ENCODE measurements around the gene MYOCD. TPM values are rescaled to one million over a fixed set of nuclear protein-coding genes. Genes with fewer than 3 reads are reported as not detected.

MYOCD gene, protein sequence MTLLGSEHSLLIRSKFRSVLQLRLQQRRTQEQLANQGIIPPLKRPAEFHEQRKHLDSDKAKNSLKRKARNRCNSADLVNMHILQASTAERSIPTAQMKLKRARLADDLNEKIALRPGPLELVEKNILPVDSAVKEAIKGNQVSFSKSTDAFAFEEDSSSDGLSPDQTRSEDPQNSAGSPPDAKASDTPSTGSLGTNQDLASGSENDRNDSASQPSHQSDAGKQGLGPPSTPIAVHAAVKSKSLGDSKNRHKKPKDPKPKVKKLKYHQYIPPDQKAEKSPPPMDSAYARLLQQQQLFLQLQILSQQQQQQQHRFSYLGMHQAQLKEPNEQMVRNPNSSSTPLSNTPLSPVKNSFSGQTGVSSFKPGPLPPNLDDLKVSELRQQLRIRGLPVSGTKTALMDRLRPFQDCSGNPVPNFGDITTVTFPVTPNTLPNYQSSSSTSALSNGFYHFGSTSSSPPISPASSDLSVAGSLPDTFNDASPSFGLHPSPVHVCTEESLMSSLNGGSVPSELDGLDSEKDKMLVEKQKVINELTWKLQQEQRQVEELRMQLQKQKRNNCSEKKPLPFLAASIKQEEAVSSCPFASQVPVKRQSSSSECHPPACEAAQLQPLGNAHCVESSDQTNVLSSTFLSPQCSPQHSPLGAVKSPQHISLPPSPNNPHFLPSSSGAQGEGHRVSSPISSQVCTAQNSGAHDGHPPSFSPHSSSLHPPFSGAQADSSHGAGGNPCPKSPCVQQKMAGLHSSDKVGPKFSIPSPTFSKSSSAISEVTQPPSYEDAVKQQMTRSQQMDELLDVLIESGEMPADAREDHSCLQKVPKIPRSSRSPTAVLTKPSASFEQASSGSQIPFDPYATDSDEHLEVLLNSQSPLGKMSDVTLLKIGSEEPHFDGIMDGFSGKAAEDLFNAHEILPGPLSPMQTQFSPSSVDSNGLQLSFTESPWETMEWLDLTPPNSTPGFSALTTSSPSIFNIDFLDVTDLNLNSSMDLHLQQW
- 59.5 TPM for total RNA-seq
- 59.4 TPM for polyA plus RNA-seq

DNA sequence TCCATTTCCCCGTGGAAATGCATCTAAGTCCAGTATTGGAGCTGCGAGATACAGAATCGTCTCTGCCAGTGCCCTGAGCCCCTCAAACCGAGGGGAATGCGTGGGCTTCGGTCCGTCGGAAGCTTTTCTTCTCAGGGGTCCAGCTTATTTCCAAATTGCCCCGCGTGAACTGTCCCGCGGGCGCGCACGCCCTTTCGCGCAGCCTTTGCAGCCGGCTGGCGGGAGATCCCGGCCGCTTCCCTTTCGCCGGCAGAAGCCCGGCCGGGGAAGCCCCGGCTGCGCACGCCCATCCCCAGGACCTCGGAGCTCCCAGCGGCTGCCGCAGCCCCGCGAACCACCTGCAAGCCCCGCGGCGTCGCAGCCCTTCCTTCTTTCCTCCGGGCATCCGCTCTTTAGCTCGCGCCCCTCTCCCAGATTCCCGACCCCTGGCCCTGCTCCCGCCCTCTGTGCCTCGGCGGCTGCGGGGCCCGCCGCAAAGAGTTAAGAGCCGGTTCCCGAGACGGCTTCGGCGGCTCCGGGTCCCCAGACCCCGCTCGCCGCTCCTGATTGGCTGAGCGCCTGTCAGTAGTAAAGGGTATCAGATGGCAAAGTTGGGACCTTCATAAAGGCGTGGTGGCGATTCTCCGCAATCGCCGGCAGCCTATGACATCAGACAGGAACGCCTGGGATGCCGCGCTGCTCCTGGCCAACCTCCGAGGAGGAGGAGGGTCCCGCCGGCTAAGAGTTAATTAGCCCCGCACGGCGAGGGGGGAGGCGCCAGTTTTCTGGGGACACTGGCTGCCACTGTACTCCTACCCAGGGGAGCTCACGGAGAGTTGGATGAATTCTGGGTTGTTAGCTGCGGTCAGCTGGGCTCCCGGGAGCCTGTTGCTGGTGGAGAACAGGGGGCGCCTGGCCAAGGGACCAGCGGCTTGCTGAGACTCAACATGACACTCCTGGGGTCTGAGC, at the start of gene MYOCD:
MYOCD (plus strand) TSS at position 628 of the 948 bp plus-strand sequence; CDS start at position 927, 299 bp downstream.
- Histone ChIP-seq H3K4me3 (ENCODE audit: low read depth, low read length) (peak within 1 kb of the TSS; percentile 54), H3K27ac (ENCODE audit: low read depth) (peak within 1 kb of the TSS; percentile 25), H3K4me1 (ENCODE audit: insufficient read depth) (no peaks in the 10 kb centered on the region), H3K36me3 (ENCODE audit: insufficient read depth) (no peaks in the 10 kb centered on the region)
- WGBS: under 1% methylated on average over 78 of the region's 78 CpGs
- no peak for DNase-seq (ENCODE audit: extremely low spot score)

- H3K27ac ChIP-seq (ENCODE audit: low read depth): no peak overlapping the region
- H3K4me1 ChIP-seq (ENCODE audit: insufficient read depth): no peaks in the 10 kb centered on the region
- DNase-seq (ENCODE audit: extremely low spot score): no peak
- H3K36me3 ChIP-seq (ENCODE audit: insufficient read depth): no peaks in the 10 kb centered on the region
- 63% methylated on average over 2 of the region's 2 CpGs for WGBS
- no peak overlapping the region for H3K4me3 ChIP-seq (ENCODE audit: low read depth, low read length)
These were observed 49.5 kb upstream of the MYOCD start for GRCh38 chr17:12616161-12616560.

GRCh38 chr17:12618557-12618956, 47.1 kb upstream of the MYOCD start:
- WGBS: 82% methylated on average over 2 of the region's 2 CpGs
- Histone ChIP-seq H3K4me1 (ENCODE audit: insufficient read depth) (no peaks in the 10 kb centered on the region), H3K36me3 (ENCODE audit: insufficient read depth) (no peaks in the 10 kb centered on the region), H3K4me3 (ENCODE audit: low read depth, low read length) (no peak overlapping the region), H3K27ac (ENCODE audit: low read depth) (no peak overlapping the region)
- DNase-seq (ENCODE audit: extremely low spot score): no peak

GRCh38 chr17:12619459-12620199, 46.1 kb upstream of the MYOCD start:
- no peak overlapping the region for H3K4me3 ChIP-seq (ENCODE audit: low read depth, low read length)
- no peak for DNase-seq (ENCODE audit: extremely low spot score)
- 62% methylated on average over 7 of the region's 7 CpGs for WGBS
- H3K4me1 ChIP-seq (ENCODE audit: insufficient read depth): no peaks in the 10 kb centered on the region
- H3K36me3 ChIP-seq (ENCODE audit: insufficient read depth): no peaks in the 10 kb centered on the region
- H3K27ac ChIP-seq (ENCODE audit: low read depth): no peak overlapping the region

DNA sequence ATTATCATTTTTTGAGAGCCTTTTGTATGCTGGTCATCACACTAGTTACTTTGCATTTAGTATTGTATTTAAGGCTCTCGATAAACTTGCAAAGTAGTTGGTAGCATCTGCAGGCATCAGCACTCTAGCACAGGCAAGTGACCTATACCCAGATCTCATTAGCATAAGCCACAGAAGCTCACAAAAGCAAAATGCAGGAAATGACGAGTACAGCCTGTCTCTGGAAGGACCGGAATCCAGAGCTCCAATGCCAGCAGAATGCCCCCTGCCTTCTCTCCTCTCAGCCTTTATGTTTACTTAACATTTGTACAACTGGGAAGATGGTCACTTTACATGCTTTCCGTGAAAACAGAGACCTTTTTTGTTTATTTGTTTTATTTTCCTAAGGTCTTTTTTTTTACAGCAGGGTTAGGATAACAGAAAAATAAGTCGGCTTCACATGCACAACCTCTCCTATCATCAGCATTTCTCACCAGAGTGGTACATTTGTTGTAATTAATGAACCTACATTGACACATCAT, 45.4 kb upstream of the MYOCD start:
- 64% methylated on average over 5 of the region's 5 CpGs for WGBS
- Histone ChIP-seq H3K27ac (ENCODE audit: low read depth) (no peak overlapping the region), H3K36me3 (ENCODE audit: insufficient read depth) (no peaks in the 10 kb centered on the region), H3K4me1 (ENCODE audit: insufficient read depth) (no peaks in the 10 kb centered on the region), H3K4me3 (ENCODE audit: low read depth, low read length) (no peak overlapping the region)
- no peak for DNase-seq (ENCODE audit: extremely low spot score)

- Histone ChIP-seq H3K27ac (ENCODE audit: low read depth) (no peak overlapping the region), H3K4me3 (ENCODE audit: low read depth, low read length) (no peak overlapping the region), H3K36me3 (ENCODE audit: insufficient read depth) (no peaks in the 10 kb centered on the region), H3K4me1 (ENCODE audit: insufficient read depth) (no peaks in the 10 kb centered on the region)
- DNase-seq (ENCODE audit: extremely low spot score): no peak
- WGBS: 23% methylated on average over 11 of the region's 11 CpGs
These were observed 43.0 kb upstream of the MYOCD start for GRCh38 chr17:12622726-12623125.

DNA sequence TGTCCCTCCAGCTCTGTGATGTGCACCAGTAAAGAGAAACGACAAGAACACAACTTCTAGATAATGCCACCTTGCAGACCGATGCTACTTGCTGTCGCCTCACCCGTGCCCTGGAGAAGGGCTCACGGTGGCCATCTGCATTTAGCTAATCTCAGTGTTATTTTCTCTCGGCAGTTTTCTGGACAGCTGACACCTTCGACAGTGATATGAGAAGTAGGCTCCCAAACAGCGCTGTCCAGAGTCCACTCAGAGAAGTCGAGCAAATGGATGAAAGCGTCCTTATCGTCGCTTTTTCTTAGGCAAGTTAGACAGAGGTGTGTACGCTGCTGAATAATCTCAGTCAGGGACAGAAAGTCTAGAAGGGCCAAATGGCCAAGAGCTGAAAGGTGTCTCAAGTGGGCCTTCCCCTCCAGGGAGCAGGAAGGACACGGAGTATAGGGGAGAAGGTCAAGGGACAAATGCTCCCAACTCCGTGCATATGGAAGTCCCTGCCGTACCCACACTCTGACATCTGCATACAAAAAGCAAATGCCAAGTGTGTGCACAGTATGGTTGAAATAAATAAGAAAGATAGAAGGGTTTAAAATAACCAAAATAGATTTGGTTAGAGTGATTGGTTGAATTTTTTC, 42.4 kb upstream of the MYOCD start:
- Histone ChIP-seq H3K4me3 (ENCODE audit: low read depth, low read length) (no peak overlapping the region), H3K27ac (ENCODE audit: low read depth) (no peak overlapping the region), H3K4me1 (ENCODE audit: insufficient read depth) (no peaks in the 10 kb centered on the region), H3K36me3 (ENCODE audit: insufficient read depth) (no peaks in the 10 kb centered on the region)
- no peak for DNase-seq (ENCODE audit: extremely low spot score)
- 78% methylated on average over 16 of the region's 16 CpGs for WGBS

GRCh38 chr17:12624211-12624610, 41.5 kb upstream of the MYOCD start:
- H3K36me3 ChIP-seq (ENCODE audit: insufficient read depth): no peaks in the 10 kb centered on the region
- no peak for DNase-seq (ENCODE audit: extremely low spot score)
- WGBS: 83% methylated on average over 3 of the region's 3 CpGs
- no peak overlapping the region for H3K4me3 ChIP-seq (ENCODE audit: low read depth, low read length)
- no peak overlapping the region for H3K27ac ChIP-seq (ENCODE audit: low read depth)
- H3K4me1 ChIP-seq (ENCODE audit: insufficient read depth): no peaks in the 10 kb centered on the region

GRCh38 chr17:12625092-12625491, 40.6 kb upstream of the MYOCD start:
- WGBS: 96% methylated on average over 4 of the region's 4 CpGs
- no peaks in the 10 kb centered on the region for H3K4me1 ChIP-seq (ENCODE audit: insufficient read depth)
- DNase-seq (ENCODE audit: extremely low spot score): no peak
- no peak overlapping the region for H3K27ac ChIP-seq (ENCODE audit: low read depth)
- no peak overlapping the region for H3K4me3 ChIP-seq (ENCODE audit: low read depth, low read length)
- no peaks in the 10 kb centered on the region for H3K36me3 ChIP-seq (ENCODE audit: insufficient read depth)

DNA sequence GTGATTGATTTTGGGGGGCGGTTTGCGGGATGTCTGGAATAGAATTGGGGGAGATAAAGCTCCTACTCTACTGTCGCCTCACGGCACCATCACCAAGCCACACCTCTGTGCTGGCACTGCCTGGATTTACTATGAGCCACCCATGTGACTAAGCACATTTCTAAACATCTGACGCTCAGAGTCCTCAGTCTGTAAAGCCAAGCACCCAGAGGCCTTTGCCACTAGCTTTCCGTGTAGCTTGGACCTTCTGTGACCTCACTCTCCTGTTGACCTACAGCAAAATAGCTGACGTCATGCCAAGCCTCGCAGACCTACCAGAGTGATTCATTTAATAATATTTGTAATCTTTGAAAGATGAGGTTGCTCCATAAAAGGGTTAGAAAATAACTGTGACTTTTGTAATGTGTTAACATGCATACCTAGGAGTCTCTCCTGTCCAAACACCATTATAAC, 38.5 kb upstream of the MYOCD start:
- DNase-seq (ENCODE audit: extremely low spot score): no peak
- WGBS: 45% methylated on average over 8 of the region's 8 CpGs
- no peak overlapping the region for H3K27ac ChIP-seq (ENCODE audit: low read depth)
- no peaks in the 10 kb centered on the region for H3K36me3 ChIP-seq (ENCODE audit: insufficient read depth)
- no peaks in the 10 kb centered on the region for H3K4me1 ChIP-seq (ENCODE audit: insufficient read depth)
- H3K4me3 ChIP-seq (ENCODE audit: low read depth, low read length): no peak overlapping the region

- no peak for DNase-seq (ENCODE audit: extremely low spot score)
- H3K4me1 ChIP-seq (ENCODE audit: insufficient read depth): no peaks in the 10 kb centered on the region
- H3K36me3 ChIP-seq (ENCODE audit: insufficient read depth): no peaks in the 10 kb centered on the region
- H3K4me3 ChIP-seq (ENCODE audit: low read depth, low read length): no peak overlapping the region
- no peak overlapping the region for H3K27ac ChIP-seq (ENCODE audit: low read depth)
- WGBS: 72% methylated on average over 5 of the region's 5 CpGs
These were observed 37.8 kb upstream of the MYOCD start for GRCh38 chr17:12627781-12628451.
